Heart left ventricle (tissue), 16 donors: ENCODE data around the gene OR10C1. TPM values are rescaled to one million over a fixed set of nuclear protein-coding genes. Genes with fewer than 3 reads are reported as not detected.

Source experiments
- ATAC-seq, 4 donors: fragments of 200-7000 bp; cut with Tn5 transposase; one replicate each; pipeline ENCODE4 v1.9.1; 2020 to 2022; ENCODE audit warnings: moderate library complexity in 4 of 4, mild to moderate bottlenecking in 3 of 4, moderate number of reproducible peaks in 1 of 4
- DNase-seq, 5 donors: peaks; one replicate each; pipeline ENCODE4 v3.0.0-alpha.2; 2020
- H3K27ac ChIP-seq, 12 donors: fragments of 200-600 bp; sonication (generic) in 4 of 12; one replicate each; pipeline versions ENCODE4 v1.5.0 to v1.8.0; 2016 to 2022; ENCODE audit warnings: mild to moderate bottlenecking in 2 of 12
- H3K27me3 ChIP-seq, 9 donors: fragments of 200-600 bp; sonication (generic) in 2 of 9; one replicate each; pipeline versions ENCODE4 v1.5.1 to v1.8.0; 2016 to 2022; ENCODE audit warnings: mild to moderate bottlenecking in 3 of 9
- H3K36me3 ChIP-seq, 9 donors: fragments of 200-600 bp; sonication (generic) in 2 of 9; one replicate each; pipeline versions ENCODE4 v1.5.0 to v1.8.0; 2018 to 2022; ENCODE audit warnings: mild to moderate bottlenecking in 2 of 9
- H3K4me1 ChIP-seq, 12 donors: fragments of 200-600 bp; sonication (generic) in 4 of 12; one replicate each; pipeline versions ENCODE4 v1.5.0 to v1.8.0; 2016 to 2022; ENCODE audit warnings: mild to moderate bottlenecking in 3 of 12
- H3K4me3 ChIP-seq, 12 donors: fragments of 200-600 bp; sonication (generic) in 4 of 12; one replicate each; pipeline versions ENCODE4 v1.5.0 to v1.8.0; 2017 to 2022; ENCODE audit warnings: mild to moderate bottlenecking in 9 of 12, moderate library complexity in 4 of 12
- H3K9me3 ChIP-seq, 12 donors: fragments of 200-600 bp; sonication (generic) in 4 of 12; one replicate each; pipeline versions ENCODE4 v1.5.0 to v1.8.0; 2016 to 2022; ENCODE audit warnings: mild to moderate bottlenecking in 1 of 12
- CTCF ChIP-seq, 12 donors: fragments of 200-600 bp; sonication (generic) in 4 of 12; IDR thresholded peaks; one replicate each; pipeline versions ENCODE4 v1.5.0 to v1.8.0; 2018 to 2022; ENCODE audit warnings: antibody characterized with exemption in 12 of 12, mild to moderate bottlenecking in 5 of 12
- POLR2A ChIP-seq, 2 donors: fragments of 450-650 bp; IDR thresholded peaks; one replicate each; pipeline ENCODE4 v1.6.1; 2017; ENCODE audit warnings: antibody characterized with exemption in 2 of 2, mild to moderate bottlenecking in 2 of 2, moderate library complexity in 2 of 2
- WGBS, 4 donors: extraction: QIAGEN DNeasy Blood & Tissue Kit in 2 of 4; methylation state at CpG; one replicate each; pipeline versions ENCODE4 v1.1.5 to v1.1.7; 2013 to 2018; 5-methylcytosine and 5-hydroxymethylcytosine counted together
- intact Hi-C, 10 donors: fragments of 100-400 bp; cut with DNase I; formaldehyde crosslinking; loops; one replicate each; pipeline versions ENCODE4 v1.11.1 to v1.14.2; 2022
- polyA plus RNA-seq, 2 donors: library from polyadenylated mRNA; stranded (reverse); fragments of 200-250 nt; gene quantifications; one replicate each; pipeline ENCODE4 v1.2.3, GENCODE V29; 2013
- total RNA-seq, 9 donors: library from RNA; depleted of rRNA in 2 of 9; stranded (reverse); fragments of >200 nt in 2 of 9; fragmentation: NEBNext Ultra II Directional in 3 of 9; extraction: Animal tissue kit (Norgen Biotek cat#: 25700) in 3 of 9; gene quantifications; one replicate each; pipeline versions ENCODE4 v1.1.0 to v1.2.4, GENCODE V29; 2016 to 2023
- donor health status: ischemic (EF 13 %, LVEDD 7.1; RV severe dilation, severe dysfunction).
- donor health status: healthy with polysubstance abuse.
- donor health status: DM: no; HTN: yes; CAD: no.
- donor health status: DM: no; HTN: no; CAD: no.
- donor health status: ischemic (EF 25% LVEDD 6.9; RV normal size, moderate dysfunction).
- donor health status: ischemic (EF 25% LVEDD 5.7; RV mildly dilated, moderate dysfunction).
- donor health status: healthy.
- donor health status: DM: yes; HTN: yes; CAD: no.
- donor health status: ischemic (EF 35%, LVEDD 5.7; RV mildly dilated, moderate dysfunction).
- donor health status: nonischemic (EF 11% LVEDD 7.7; RV severe dilation, severe dysfunction).
- donor health status: DM: yes; HTN: yes; CAD: no.
- donor health status: PGD.
- donor health status: ischemic (EF 29% LVEDD 5.4; RV normal size, mild dysfunction).
- donor health status: nonischemic (EF 23%, LVEDD 6.1; RV moderate dilation, normal function).

Gene OR10C1
- total and polyA plus RNA-seq, 11 donors = not detected

DNA sequence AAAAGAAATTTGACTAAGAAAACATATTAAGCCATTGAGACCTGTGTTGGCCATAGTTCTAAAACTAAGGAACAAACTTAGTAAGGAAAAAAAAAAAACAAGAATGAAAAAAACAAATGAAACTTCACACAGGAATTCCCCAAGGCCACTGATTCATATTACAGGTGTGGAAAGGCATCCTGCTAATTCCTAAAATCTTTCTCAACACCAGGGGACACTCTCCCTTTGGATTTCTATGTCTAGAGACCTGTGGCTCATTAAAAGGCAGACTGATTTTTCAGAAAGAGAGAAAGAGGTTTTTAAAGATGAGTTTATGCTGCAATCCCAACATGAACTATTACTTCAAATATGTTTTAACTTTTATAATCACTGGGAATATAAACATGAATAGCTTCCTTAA lies 24.5 kb upstream of the OR10C1 start, which contains the start of gene OR12D1:
Gene OR12D1 (plus strand): TSS at position 341 of the 400 bp plus-strand sequence.
- no peaks in the 10 kb centered on the region for H3K27me3 ChIP-seq
- H3K4me3 ChIP-seq = no peak within 1 kb of the TSS
- H3K9me3 ChIP-seq = peaks cover 0 to 9% (median 0%) of the 10 kb centered on the region in 12 donors
- H3K27ac ChIP-seq = no peak within 1 kb of the TSS
- TF ChIP-seq CTCF (IDR thresholded peaks at IDR 0.05) = no peak
- TF ChIP-seq POLR2A (IDR thresholded peaks at IDR 0.05) = no peak
- DNase-seq (no peak), ATAC-seq (no peak)
- intact Hi-C loops = no loop called here
- H3K36me3 ChIP-seq = no peaks in the 10 kb centered on the region
- H3K4me1 ChIP-seq = no peaks in the 10 kb centered on the region

DNA sequence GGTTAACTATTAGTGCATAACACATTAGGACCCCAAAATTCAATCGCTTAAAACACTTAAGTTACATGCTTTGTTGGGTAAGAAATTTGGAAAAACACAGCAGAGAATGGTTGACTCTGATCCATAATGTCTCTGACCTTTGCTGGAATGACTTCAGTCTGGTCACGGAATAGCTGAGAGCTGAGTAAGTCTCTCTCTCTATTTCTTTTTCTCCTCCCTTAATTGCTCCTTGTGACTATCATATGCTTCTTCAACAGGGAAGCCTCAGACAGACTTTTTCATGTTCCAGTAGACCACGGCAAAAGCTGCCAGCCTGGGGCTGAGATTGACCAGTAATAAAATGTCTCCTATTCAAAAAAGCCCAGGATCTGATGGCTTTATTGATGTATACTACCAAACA lies 19.6 kb upstream of the OR10C1 start:
- no peaks in the 10 kb centered on the region for H3K4me1 ChIP-seq
- H3K4me3 ChIP-seq = no peak overlapping the region
- TF ChIP-seq CTCF (IDR thresholded peaks at IDR 0.05) (no peak), POLR2A (IDR thresholded peaks at IDR 0.05) (no peak)
- 59 to 73% (median 67%) methylated on average over 3 of the region's 3 CpGs for WGBS, 4 donors
- intact Hi-C loops = no loop called here
- DNase-seq (no peak), ATAC-seq (no peak)
- no peaks in the 10 kb centered on the region for H3K36me3 ChIP-seq
- peaks cover 0 to 9% (median 0%) of the 10 kb centered on the region in 12 donors for H3K9me3 ChIP-seq
- no peak overlapping the region for H3K27ac ChIP-seq
- H3K27me3 ChIP-seq = peaks cover 0 to 6% (median 0%) of the 10 kb centered on the region in 9 donors

DNA sequence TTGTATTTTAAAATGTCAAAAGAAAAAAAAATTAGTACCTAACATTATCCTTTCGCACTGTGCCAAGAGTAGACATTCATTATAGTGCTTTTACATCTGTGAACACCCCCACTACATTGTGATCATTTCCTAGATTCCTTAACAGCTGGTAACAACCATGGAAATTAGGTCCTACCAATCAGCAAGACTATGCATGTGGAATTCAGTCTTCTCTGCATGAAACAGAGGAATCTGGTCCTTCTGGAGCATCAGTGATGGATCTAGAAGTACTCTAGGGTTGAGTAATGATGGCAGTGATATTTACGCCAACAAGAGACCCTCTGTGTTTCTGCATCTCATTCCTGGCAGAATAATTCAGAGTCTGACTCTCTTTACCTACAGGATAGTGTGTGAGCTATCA lies 14.9 kb upstream of the OR10C1 start:
- ATAC-seq (no peak), DNase-seq (no peak)
- no peaks in the 10 kb centered on the region for H3K36me3 ChIP-seq
- no peak for TF ChIP-seq CTCF (IDR thresholded peaks at IDR 0.05)
- no peak for TF ChIP-seq POLR2A (IDR thresholded peaks at IDR 0.05)
- H3K27me3 ChIP-seq = peaks cover 0 to 6% (median 0%) of the 10 kb centered on the region in 9 donors
- H3K9me3 ChIP-seq = peaks cover 0 to 9% (median 0%) of the 10 kb centered on the region in 12 donors
- intact Hi-C loops = no loop called here
- H3K4me3 ChIP-seq = no peak overlapping the region
- 86 to 94% (median 88%) methylated on average over 2 of the region's 2 CpGs for WGBS, 4 donors
- no peaks in the 10 kb centered on the region for H3K4me1 ChIP-seq
- H3K27ac ChIP-seq = no peak overlapping the region

DNA sequence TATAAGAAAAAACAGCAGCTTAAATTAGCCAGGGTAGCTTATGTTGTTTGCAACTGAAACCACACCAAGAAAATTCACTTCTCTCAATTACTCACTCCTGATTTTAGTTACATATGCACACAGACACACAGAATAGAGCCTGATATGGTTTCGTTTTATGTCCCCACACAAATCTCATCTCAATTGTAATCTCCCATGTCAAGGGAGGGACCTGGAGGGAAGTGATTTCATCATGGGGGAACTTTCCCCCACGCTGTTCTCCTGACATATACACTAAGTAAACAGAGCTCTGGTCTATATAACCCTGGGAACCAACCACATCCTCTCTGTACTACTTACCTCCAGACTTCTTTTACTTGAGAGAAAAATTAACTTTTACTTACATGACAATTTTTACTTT lies 14.5 kb upstream of the OR10C1 start:
- 19 to 39% (median 29%) methylated on average over 2 of the region's 2 CpGs for WGBS, 4 donors
- no peak for ATAC-seq

More for the DNA sequence above, 14.5 kb upstream of the OR10C1 start:
- TF ChIP-seq CTCF (IDR thresholded peaks at IDR 0.05) (no peak), POLR2A (IDR thresholded peaks at IDR 0.05) (no peak)
- H3K27ac ChIP-seq = no peak overlapping the region
- H3K4me1 ChIP-seq = no peaks in the 10 kb centered on the region
- H3K9me3 ChIP-seq = peaks cover 0 to 9% (median 0%) of the 10 kb centered on the region in 12 donors
- DNase-seq = no peak
- intact Hi-C loops = no loop called here
- H3K27me3 ChIP-seq = peaks cover 0 to 6% (median 0%) of the 10 kb centered on the region in 9 donors
- H3K36me3 ChIP-seq = no peaks in the 10 kb centered on the region
- H3K4me3 ChIP-seq = no peak overlapping the region
